Keratinocyte (primary cell): ENCODE data around the gene WASF3. TPM values are rescaled to one million over a fixed set of nuclear protein-coding genes. Genes with fewer than 3 reads are reported as not detected.

Experiments used
- DNase-seq: peaks from one replicate; pipeline ENCODE4 v3.0.0-alpha.2; 2011; ENCODE audit warnings: low read depth, missing footprints, low spot score
- FAIRE-seq: peaks from 2 replicates; lab custom pipeline; 2011; peaks lifted over from hg19 to GRCh38; lab: Jason Lieb, UNC
- H2AFZ ChIP-seq: 2 replicates; pipeline ENCODE4 v1.6.0; 2012; ENCODE audit warnings: low read length, control low read depth, inconsistent platforms; ENCODE audit not compliant: control insufficient read depth
- H3K27ac ChIP-seq: 2 replicates; pipeline ENCODE4 v1.5.1; 2011; ENCODE audit warnings: low read length; ENCODE audit not compliant: control insufficient read depth, insufficient read depth
- H3K27me3 ChIP-seq: 3 replicates; pipeline ENCODE4 v1.6.0; 2011; ENCODE audit warnings: low read length; ENCODE audit not compliant: control insufficient read depth, insufficient read depth; ENCODE audit errors: extremely low read depth
- H3K36me3 ChIP-seq, 2 experiments: 2 replicates in 1 of 2; 3 replicates in 1 of 2; pipeline ENCODE4 v1.5.1; 2011; ENCODE audit warnings: low read length in 2 of 2, mild to moderate bottlenecking in 1 of 2; ENCODE audit not compliant: control insufficient read depth in 2 of 2, insufficient read depth in 2 of 2; ENCODE audit errors: extremely low read depth in 1 of 2
- H3K4me1 ChIP-seq: 3 replicates; pipeline ENCODE4 v1.5.1; 2011; ENCODE audit warnings: low read length; ENCODE audit not compliant: control insufficient read depth, insufficient read depth; ENCODE audit errors: extremely low read depth
- H3K4me2 ChIP-seq: 3 replicates; pipeline ENCODE4 v1.6.0; 2011; ENCODE audit warnings: low read depth, low read length; ENCODE audit not compliant: control insufficient read depth, insufficient read depth; ENCODE audit errors: extremely low read depth
- H3K4me3 ChIP-seq, 3 experiments: fragments of 200-600 bp in 1 of 3; sonication (generic) in 1 of 3; 2 replicates in 2 of 3; 3 replicates in 1 of 3; pipeline ENCODE4 v1.5.1; 2011 to 2016; ENCODE audit warnings: low read length in 3 of 3, mild to moderate bottlenecking in 3 of 3, control low read depth in 2 of 3, inconsistent platforms in 1 of 3, low read depth in 1 of 3, mixed read lengths in 1 of 3, mixed run types in 1 of 3, moderate library complexity in 1 of 3; ENCODE audit not compliant: control insufficient read depth in 2 of 3, insufficient read depth in 2 of 3; ENCODE audit errors: extremely low read depth in 1 of 3
- H3K79me2 ChIP-seq: 2 replicates; pipeline ENCODE4 v1.6.0; 2012; ENCODE audit warnings: low read length; ENCODE audit not compliant: control insufficient read depth, insufficient read depth
- H3K9ac ChIP-seq: 3 replicates; pipeline ENCODE4 v1.6.0; 2011; ENCODE audit warnings: low read length; ENCODE audit not compliant: control insufficient read depth, insufficient read depth; ENCODE audit errors: extremely low read depth
- H3K9me1 ChIP-seq: 3 replicates; pipeline ENCODE4 v1.6.0; 2011; ENCODE audit warnings: low read length; ENCODE audit not compliant: control insufficient read depth, insufficient read depth; ENCODE audit errors: extremely low read depth
- H3K9me3 ChIP-seq: 2 replicates; pipeline ENCODE4 v1.5.1; 2012; ENCODE audit warnings: low read depth, low read length; ENCODE audit not compliant: control insufficient read depth
- H4K20me1 ChIP-seq: 3 replicates; pipeline ENCODE4 v1.6.0; 2011; ENCODE audit warnings: low read length; ENCODE audit not compliant: control insufficient read depth, insufficient read depth; ENCODE audit errors: extremely low read depth
- CTCF ChIP-seq, 3 experiments: IDR thresholded peaks in 1 of 3; conservative IDR thresholded peaks in 1 of 3; optimal IDR thresholded peaks in 1 of 3; 2 replicates in 2 of 3; 3 replicates in 1 of 3; pipeline versions ENCODE3 to v1.5.1; 2011; ENCODE audit warnings: low read length in 3 of 3, mild to moderate bottlenecking in 3 of 3, moderate library complexity in 2 of 3, control low read depth in 1 of 3, inconsistent platforms in 1 of 3; ENCODE audit not compliant: insufficient read depth in 2 of 3; ENCODE audit errors: extremely low read depth in 1 of 3
- EZH2 ChIP-seq: IDR thresholded peaks from one replicate; pipeline ENCODE4 v1.6.1; 2012; ENCODE audit warnings: inconsistent platforms, mild to moderate bottlenecking, low read length, moderate library complexity
- dilution Hi-C: fragments of 300-500 bp; cut with MboI; formaldehyde crosslinking; loops from one replicate; pipeline ENCODE4 v1.7.0; 2020; ENCODE audit warnings: low sequenced_read_pairs; ENCODE audit not compliant: extremely low pct_ligation_motif_present
- polyA plus RNA-seq, 5 experiments: library from polyadenylated mRNA; depleted of rRNA in 3 of 5; stranded (reverse) in 3 of 5; stranded (forward) in 1 of 5; unstranded in 1 of 5; fragments of >200 nt; gene quantifications; 1 replicate in 1 of 5; 2 replicates in 3 of 5; 3 replicates in 1 of 5; pipeline versions ENCODE4 v1.2.1 to v1.2.3, GENCODE V29; 2011 to 2012; ENCODE audit warnings: missing spikeins in 2 of 5, low read depth in 1 of 5, low replicate concordance in 1 of 5

Gene WASF3
- polyA plus RNA-seq, 1 donor (not counting 4 experiments of a cell fraction or from before 2014, with no cell fraction given) = 6.3 TPM

- Histone ChIP-seq H3K79me2 (no peaks in the 10 kb centered on the region), H3K9me3 (no peaks in the 10 kb centered on the region), H3K36me3 (no peaks in the 10 kb centered on the region), H2AFZ (no peak overlapping the region), H3K9ac (no peak overlapping the region), H3K27me3 (no peaks in the 10 kb centered on the region), H3K9me1 (no peaks in the 10 kb centered on the region), H3K4me2 (no peak overlapping the region), H4K20me1 (no peaks in the 10 kb centered on the region), H3K4me3 (no peak overlapping the region), H3K27ac (no peak overlapping the region), H3K4me1 (no peaks in the 10 kb centered on the region)
- no peak for DNase-seq
- FAIRE-seq = no peak
- TF ChIP-seq EZH2 = no peak
- no peak for TF ChIP-seq CTCF (optimal IDR thresholded peaks at IDR 0.05 in 1 of 3, IDR thresholded peaks at IDR 0.05 in 1 of 3, conservative IDR thresholded peaks at IDR 0.05 in 1 of 3; ENCODE audit: extremely low read depth in 1 of 3, insufficient read depth in 2 of 3, low read length in 3 of 3)
- dilution Hi-C loops = no loop called here
These were observed 170.2 kb downstream of the WASF3 start for GRCh38 chr13:26727633-26728032.

- H3K9me1 ChIP-seq = no peaks in the 10 kb centered on the region
- no peak for TF ChIP-seq EZH2
- no peak for TF ChIP-seq CTCF (optimal IDR thresholded peaks at IDR 0.05 in 1 of 3, IDR thresholded peaks at IDR 0.05 in 1 of 3, conservative IDR thresholded peaks at IDR 0.05 in 1 of 3; ENCODE audit: extremely low read depth in 1 of 3, insufficient read depth in 2 of 3, low read length in 3 of 3)
- H3K27me3 ChIP-seq = no peaks in the 10 kb centered on the region
- H4K20me1 ChIP-seq = no peaks in the 10 kb centered on the region
- H3K4me1 ChIP-seq = no peaks in the 10 kb centered on the region
- no peaks in the 10 kb centered on the region for H3K9me3 ChIP-seq
- no peaks in the 10 kb centered on the region for H3K79me2 ChIP-seq
- FAIRE-seq (no peak), DNase-seq (no peak)
- H2AFZ ChIP-seq = no peak overlapping the region
- H3K4me2 ChIP-seq = no peak overlapping the region
- no peak overlapping the region for H3K4me3 ChIP-seq
- no peaks in the 10 kb centered on the region for H3K36me3 ChIP-seq
- dilution Hi-C loops = no loop called here
- no peak overlapping the region for H3K27ac ChIP-seq
- no peak overlapping the region for H3K9ac ChIP-seq
These were observed 178.2 kb downstream of the WASF3 start for GRCh38 chr13:26735677-26736076.

Other genes starting within 250 kb of the WASF3 start
- 0.04 TPM in 1 of 3 replicates, not detected in the others for gene GPR12, start 203.1 kb downstream of the WASF3 start, polyA plus RNA-seq